A673 (cell line): Measurements from ENCODE around the gene ANXA2R. TPM values are rescaled to one million over a fixed set of nuclear protein-coding genes. Genes with fewer than 3 reads are reported as not detected.

Experiments used
- BruUV-seq: library from RNA; stranded (reverse); fragments of 400-500 nt; replicated peaks from 2 replicates; lab custom pipeline; 2021; lab: Mats Ljungman, UMichigan
- CTCF ChIA-PET: fragments of 300-600 bp; sonication (Branson Sonifier 250); formaldehyde crosslinking; loops from one replicate; lab custom pipeline; 2022; ENCODE audit warnings: antibody characterized with exemption; lab: Charles Lee
- POLR2A ChIA-PET: fragments of 300-600 bp; sonication (Branson Sonifier 250); formaldehyde crosslinking; loops from one replicate; lab custom pipeline; 2022; ENCODE audit warnings: antibody characterized with exemption; ENCODE audit not compliant: low non-redundant PET; lab: Charles Lee
- DNase-seq: peaks from one replicate; pipeline ENCODE4 v3.0.0-alpha.2; 2015; ENCODE audit warnings: low spot score
- H3K27ac ChIP-seq: fragments of 200-600 bp; sonication (generic); 2 replicates; pipeline ENCODE4 v1.5.1; 2016; ENCODE audit warnings: mixed run types, low read depth, mild to moderate bottlenecking, mixed read lengths, antibody characterized with exemption, low read length; ENCODE audit not compliant: poor library complexity, severe bottlenecking
- H3K27me3 ChIP-seq: fragments of 200-600 bp; sonication (generic); replicated peaks from 2 replicates; pipeline ENCODE4 v1.6.1; 2017; ENCODE audit warnings: mixed run types, low read depth, mild to moderate bottlenecking, mixed read lengths, antibody characterized with exemption, low read length; ENCODE audit not compliant: insufficient read depth, poor library complexity
- H3K36me3 ChIP-seq: fragments of 200-600 bp; sonication (generic); 2 replicates; pipeline ENCODE4 v1.6.1; 2016; ENCODE audit warnings: mixed run types, mild to moderate bottlenecking, mixed read lengths, antibody characterized with exemption, low read length; ENCODE audit not compliant: insufficient read depth, poor library complexity, severe bottlenecking
- H3K4me1 ChIP-seq: fragments of 200-600 bp; sonication (generic); 2 replicates; pipeline ENCODE4 v1.6.1; 2017; ENCODE audit warnings: mixed run types, mild to moderate bottlenecking, mixed read lengths, antibody characterized with exemption, low read length; ENCODE audit not compliant: insufficient read depth, poor library complexity, severe bottlenecking
- H3K4me3 ChIP-seq: fragments of 200-600 bp; sonication (generic); 2 replicates; pipeline ENCODE4 v1.5.1; 2016; ENCODE audit warnings: low read depth, mixed run types, mild to moderate bottlenecking, mixed read lengths, low read length; ENCODE audit not compliant: poor library complexity, severe bottlenecking
- H3K9me3 ChIP-seq: fragments of 200-600 bp; sonication (generic); 2 replicates; pipeline ENCODE4 v1.6.1; 2016; ENCODE audit warnings: mixed run types, low read depth, mild to moderate bottlenecking, mixed read lengths, antibody characterized with exemption, low read length; ENCODE audit not compliant: poor library complexity, severe bottlenecking
- CTCF ChIP-seq: fragments of 300-800, 200-600 bp; sonication (generic); conservative IDR thresholded peaks from 2 replicates; pipeline ENCODE4 v1.5.1; 2017; ENCODE audit warnings: low read depth, mild to moderate bottlenecking, antibody characterized with exemption, low read length, moderate library complexity, mixed read lengths
- EZH2 ChIP-seq: fragments of 200-600 bp; sonication (generic); IDR thresholded peaks from 2 replicates; pipeline ENCODE4 v1.6.1; 2017; ENCODE audit warnings: borderline replicate concordance, low read depth, mild to moderate bottlenecking, mixed read lengths, antibody characterized with exemption, low read length; ENCODE audit not compliant: poor library complexity, severe bottlenecking
- intact Hi-C: fragments of 100-400 bp; cut with micrococcal nuclease; formaldehyde crosslinking; loops from one replicate; pipeline ENCODE4 v1.10.0; 2022; ENCODE audit not compliant: unreplicated experiment
- total RNA-seq: library from RNA; stranded (reverse); gene quantifications from 2 replicates; pipeline ENCODE4 v1.2.3, GENCODE V29; 2021

The ANXA2R gene
- total RNA-seq, 1 experiment from 2014 or later = 1.4 TPM

- DNase-seq = no peak
- intact Hi-C loops = no loop called here
- CTCF ChIA-PET = no interaction called here
- H3K9me3 ChIP-seq = no peaks in the 10 kb centered on the region
- H3K27ac ChIP-seq = no peak overlapping the region
- no peaks in the 10 kb centered on the region for H3K36me3 ChIP-seq
- TF ChIP-seq EZH2 (no peak), CTCF (no peak)
- peaks cover 22% of the 10 kb centered on the region for H3K4me1 ChIP-seq
- no TSS peak for BruUV-seq
- H3K27me3 ChIP-seq = no peaks in the 10 kb centered on the region
- POLR2A ChIA-PET = no interaction called here
- no peak overlapping the region for H3K4me3 ChIP-seq
These were observed 11.6 kb upstream of the ANXA2R start for GRCh38 chr5:43051684-43052083.

DNA sequence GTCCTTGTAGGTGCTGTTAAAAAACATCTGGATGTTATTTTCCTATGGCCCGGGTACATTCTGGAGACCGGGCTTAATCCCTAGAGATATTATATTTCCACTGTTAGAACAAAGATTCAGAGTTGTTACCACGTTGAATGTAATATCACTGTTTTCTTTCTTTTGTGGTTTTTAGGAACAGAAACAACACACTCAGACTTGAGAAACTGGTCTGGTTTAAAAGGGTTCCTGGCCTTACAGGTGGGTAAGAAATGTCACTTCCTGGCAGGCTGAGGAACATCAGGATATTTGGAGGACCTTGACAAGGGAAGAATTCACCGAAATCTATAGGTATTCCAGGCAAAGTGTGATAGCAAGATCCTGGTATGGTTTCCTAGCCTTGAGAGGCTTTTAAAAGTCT is 10.3 kb upstream of the ANXA2R start:
- Histone ChIP-seq H3K4me1 (peaks cover 22% of the 10 kb centered on the region), H3K27me3 (no peaks in the 10 kb centered on the region), H3K4me3 (no peak overlapping the region), H3K27ac (no peak overlapping the region), H3K9me3 (no peaks in the 10 kb centered on the region), H3K36me3 (no peaks in the 10 kb centered on the region)
- TF ChIP-seq CTCF (no peak), EZH2 (no peak)
- no peak for DNase-seq
- no TSS peak for BruUV-seq
- ChIA-PET POLR2A (no interaction called here), CTCF (no interaction called here)
- intact Hi-C loops = no loop called here

GRCh38 chr5:43049236-43049635 is 9.1 kb upstream of the ANXA2R start:
- no TSS peak for BruUV-seq
- H3K4me3 ChIP-seq = no peak overlapping the region
- no peak for DNase-seq
- CTCF ChIA-PET = no interaction called here
- intact Hi-C loops = no loop called here
- TF ChIP-seq CTCF (no peak), EZH2 (no peak)
- H3K27ac ChIP-seq = no peak overlapping the region
- H3K9me3 ChIP-seq = no peaks in the 10 kb centered on the region
- no peaks in the 10 kb centered on the region for H3K36me3 ChIP-seq
- no peaks in the 10 kb centered on the region for H3K27me3 ChIP-seq
- H3K4me1 ChIP-seq = peaks cover 22% of the 10 kb centered on the region
- POLR2A ChIA-PET = no interaction called here
